GM13977 (cell line): Measurements from ENCODE around the gene SYN1.
A peak's percentile ranks its signal among the peaks of the same experiment; 100 is the strongest.

Experiments used
- DNase-seq: peaks from one replicate; pipeline ENCODE4 v3.0.0; 2012; ENCODE audit warnings: low spot score
- in situ Hi-C: fragments of 300-500 bp; cut with MboI; formaldehyde crosslinking; loops from one replicate; pipeline ENCODE4 v1.12.0; 2022; ENCODE audit warnings: low sequenced_read_pairs, low pct_unique_long_range_greater_than_20kb, mixed read lengths, inconsistent platforms; ENCODE audit not compliant: unreplicated experiment
- TF ChIP-seq, protein P1 (sequence below): IDR thresholded peaks from 2 replicates; pipeline ENCODE4 v1.5.1; 2012; ENCODE audit warnings: mild to moderate bottlenecking, control low read depth; ENCODE audit not compliant: insufficient read depth; ENCODE audit errors: extremely low read depth, missing control alignments

SYN1 gene

DNA sequence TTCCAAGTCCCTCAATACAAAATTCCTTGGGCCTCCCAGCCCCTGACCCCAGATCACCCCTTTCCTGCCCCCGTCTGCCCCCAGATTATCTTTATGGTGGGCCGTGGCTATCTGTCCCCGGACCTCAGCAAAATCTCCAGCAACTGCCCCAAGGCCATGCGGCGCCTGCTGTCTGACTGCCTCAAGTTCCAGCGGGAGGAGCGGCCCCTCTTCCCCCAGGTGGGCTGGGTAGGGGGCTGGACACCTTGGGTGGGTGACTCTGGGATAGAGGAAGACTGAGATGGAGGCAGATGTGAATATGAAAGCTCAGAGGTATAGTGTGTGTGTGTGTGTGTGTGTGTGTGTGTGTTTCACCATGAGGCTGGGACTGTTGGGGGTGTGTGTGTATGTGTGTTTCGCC lies 48.9 kb downstream of the SYN1 start:
- TF ChIP-seq, protein P1, sequence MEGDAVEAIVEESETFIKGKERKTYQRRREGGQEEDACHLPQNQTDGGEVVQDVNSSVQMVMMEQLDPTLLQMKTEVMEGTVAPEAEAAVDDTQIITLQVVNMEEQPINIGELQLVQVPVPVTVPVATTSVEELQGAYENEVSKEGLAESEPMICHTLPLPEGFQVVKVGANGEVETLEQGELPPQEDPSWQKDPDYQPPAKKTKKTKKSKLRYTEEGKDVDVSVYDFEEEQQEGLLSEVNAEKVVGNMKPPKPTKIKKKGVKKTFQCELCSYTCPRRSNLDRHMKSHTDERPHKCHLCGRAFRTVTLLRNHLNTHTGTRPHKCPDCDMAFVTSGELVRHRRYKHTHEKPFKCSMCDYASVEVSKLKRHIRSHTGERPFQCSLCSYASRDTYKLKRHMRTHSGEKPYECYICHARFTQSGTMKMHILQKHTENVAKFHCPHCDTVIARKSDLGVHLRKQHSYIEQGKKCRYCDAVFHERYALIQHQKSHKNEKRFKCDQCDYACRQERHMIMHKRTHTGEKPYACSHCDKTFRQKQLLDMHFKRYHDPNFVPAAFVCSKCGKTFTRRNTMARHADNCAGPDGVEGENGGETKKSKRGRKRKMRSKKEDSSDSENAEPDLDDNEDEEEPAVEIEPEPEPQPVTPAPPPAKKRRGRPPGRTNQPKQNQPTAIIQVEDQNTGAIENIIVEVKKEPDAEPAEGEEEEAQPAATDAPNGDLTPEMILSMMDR: no peak
- in situ Hi-C loops: no loop called here
- no peak for DNase-seq

DNA sequence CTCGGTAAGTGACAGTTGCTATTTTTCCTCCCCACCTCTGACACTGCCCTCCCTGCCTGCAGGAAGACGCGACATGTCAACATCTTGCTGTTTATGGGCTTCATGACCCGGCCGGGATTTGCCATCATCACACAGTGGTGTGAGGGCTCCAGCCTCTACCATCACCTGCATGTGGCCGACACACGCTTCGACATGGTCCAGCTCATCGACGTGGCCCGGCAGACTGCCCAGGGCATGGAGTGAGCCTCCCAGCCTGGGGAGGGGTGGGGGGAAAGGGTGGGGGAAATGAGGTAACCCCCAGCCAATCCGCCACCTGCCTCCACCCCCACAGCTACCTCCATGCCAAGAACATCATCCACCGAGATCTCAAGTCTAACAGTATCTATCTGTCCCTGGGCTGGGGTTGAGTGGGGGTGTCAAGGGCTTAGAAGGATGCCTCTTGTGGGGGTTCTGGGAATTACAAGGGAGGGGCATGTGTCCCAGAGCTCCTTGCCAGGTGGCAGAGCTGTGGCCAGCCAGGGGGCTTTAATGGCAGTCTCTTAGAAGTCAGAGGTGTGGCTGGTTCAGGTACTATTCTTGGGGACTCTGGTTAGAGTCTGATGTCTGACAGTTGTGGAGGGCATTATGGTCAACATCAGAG lies 50.9 kb downstream of the SYN1 start:
- DNase-seq: no peak
- TF ChIP-seq, protein P1: peak; percentile 34
- in situ Hi-C loops: no loop called here

DNA sequence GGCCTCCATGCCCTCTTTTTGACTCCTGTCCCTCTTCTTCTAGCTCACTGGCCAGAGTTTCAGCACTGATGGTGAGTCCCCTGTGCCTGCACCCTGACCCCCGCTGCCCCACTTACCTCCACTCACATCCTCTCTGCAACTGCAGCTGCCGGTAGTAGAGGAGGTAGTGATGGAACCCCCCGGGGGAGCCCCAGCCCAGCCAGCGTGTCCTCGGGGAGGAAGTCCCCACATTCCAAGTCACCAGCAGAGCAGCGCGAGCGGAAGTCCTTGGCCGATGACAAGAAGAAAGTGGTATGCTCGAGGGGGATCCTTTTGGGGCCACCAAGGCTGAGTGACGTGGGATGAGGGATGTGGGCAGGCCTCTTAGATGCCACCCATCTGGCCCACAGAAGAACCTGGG lies 52.8 kb downstream of the SYN1 start:
- in situ Hi-C loops: no loop called here
- DNase-seq: no peak
- TF ChIP-seq, protein P1: no peak

DNA sequence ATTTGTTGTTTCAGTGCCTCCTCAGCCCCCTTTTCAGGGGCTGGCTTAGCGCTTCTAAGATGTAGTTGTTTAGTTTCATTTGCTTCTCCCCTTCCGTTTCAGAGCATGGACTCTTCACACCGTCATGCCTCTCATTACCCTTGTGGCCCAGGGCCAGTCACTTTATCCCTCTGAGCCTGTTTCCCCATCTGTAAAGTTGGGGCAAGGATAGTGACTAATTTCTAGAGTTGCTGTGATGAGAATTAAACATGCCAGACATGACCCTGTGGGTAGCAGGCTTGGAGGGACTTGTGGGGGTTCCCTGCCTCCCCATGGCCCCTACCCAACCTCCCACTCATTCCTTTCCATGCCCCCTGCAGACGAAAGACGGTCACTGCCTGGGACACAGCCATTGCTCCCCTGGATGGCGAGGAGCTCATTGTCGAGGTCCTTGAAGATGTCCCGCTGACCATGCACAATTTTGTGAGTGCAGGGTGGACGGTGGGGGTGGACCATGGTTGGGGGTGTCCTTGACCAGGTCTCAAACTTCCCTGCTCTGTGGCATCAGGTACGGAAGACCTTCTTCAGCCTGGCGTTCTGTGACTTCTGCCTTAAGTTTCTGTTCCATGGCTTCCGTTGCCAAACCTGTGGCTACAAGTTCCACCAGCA lies 55.1 kb downstream of the SYN1 start:
- DNase-seq: no peak
- in situ Hi-C loops: no loop called here
- TF ChIP-seq, protein P1: no peak

DNA sequence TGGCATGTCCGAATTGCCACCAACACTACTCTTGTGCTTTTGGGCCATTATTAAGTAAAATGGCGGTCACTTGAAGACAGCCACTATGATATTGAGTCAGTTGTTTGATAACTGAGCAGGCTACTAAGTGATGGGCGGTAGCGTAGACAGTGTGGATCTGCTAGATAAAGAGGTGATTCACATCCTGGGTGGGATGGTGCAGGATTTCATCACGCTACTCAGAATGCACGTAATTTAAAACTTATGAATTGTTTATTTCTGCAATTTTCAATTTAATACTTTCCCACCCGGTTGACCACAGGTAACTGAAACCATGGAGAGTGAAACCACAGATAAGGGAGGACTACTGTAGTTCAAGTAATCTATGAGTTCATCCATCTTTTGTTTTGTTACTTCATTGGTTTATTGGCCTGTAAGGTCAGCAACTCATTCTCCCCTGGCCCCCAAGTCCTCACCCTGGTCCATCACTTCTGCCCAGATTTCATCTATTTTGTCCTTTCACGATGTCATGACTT lies 55.8 kb downstream of the SYN1 start:
- TF ChIP-seq, protein P1: no peak
- in situ Hi-C loops: no loop called here
- no peak for DNase-seq

DNA sequence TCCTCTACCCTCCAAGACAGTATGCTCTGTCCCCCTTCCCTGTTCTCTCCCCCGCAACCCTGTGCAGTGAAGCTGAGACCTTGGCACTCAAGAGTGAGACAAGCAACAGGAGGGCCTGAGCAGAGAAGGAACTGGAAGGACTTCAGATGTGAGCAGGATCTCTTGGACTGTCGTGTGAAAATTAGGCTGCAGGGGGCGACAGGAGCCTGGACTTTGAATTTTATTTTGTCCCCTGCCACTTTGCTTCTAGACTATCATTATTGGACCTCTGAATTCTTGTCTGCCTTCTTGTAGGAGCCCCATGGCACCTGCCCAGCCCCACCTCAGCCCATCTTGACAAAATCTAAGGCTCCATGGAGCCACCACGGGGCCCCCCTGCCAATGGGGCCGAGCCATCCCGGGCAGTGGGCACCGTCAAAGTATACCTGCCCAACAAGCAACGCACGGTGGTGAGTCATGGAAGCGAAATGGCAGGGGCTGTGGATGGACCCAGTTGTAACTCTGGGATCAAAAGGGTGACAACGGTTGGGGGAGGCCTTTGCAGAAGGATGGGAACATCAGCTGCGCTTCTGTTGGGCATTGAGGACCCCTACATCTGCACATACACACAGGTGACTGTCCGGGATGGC lies 56.9 kb downstream of the SYN1 start:
- no peak for DNase-seq
- TF ChIP-seq, protein P1: peak; percentile 36
- in situ Hi-C loops: no loop called here
